Measurements from ENCODE around the gene TXLNB.
"Not testable (repeated sequence)": the region's sequence is repeated elsewhere in the genome, so short reads cannot be mapped to it uniquely, and the experiment has no call there.

TXLNB gene

DNA sequence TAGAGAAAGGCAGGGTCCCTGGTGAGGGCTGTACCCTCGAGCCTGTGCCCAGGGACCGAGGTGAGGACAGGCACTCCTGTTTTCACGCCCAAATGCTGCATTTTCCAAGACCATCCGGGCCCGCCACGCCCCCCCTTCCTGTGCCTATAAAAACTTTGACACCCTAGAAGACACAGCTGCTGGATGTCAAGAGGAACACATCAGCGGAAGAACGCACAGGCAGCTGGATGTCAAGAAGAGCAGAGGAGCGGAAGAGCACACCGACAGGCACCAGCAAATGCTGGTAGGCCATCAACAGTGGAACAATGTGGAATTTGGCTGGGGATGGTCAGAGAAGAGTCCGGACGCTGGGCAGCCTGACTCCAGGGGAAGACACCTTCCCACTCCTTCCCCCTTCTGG lies 56.1 kb downstream of the TXLNB start:
- DNase-seq (ENCODE audit: low spot score), result no peak

DNA sequence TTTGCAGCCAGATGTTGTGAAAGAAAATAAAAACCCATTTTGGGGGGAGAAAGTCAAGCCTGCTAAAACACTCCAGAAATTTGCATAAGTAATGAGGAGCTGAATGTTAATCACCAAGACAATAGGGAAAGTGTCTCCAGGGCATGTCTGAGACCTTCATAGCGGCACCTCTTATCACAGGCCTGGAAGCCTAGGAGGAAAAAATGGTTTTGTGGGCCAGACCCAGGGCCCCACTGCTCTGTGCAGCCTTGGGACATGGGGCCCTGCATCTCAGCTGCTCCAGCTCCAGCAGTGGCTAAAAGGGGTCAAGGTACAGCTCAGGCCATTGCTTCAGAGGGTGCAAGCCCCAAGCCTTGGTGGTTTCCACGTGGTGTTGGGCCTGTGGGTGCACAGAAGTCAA lies 57.6 kb downstream of the TXLNB start:
- DNase-seq (ENCODE audit: low spot score), result not testable (repeated sequence)

DNA sequence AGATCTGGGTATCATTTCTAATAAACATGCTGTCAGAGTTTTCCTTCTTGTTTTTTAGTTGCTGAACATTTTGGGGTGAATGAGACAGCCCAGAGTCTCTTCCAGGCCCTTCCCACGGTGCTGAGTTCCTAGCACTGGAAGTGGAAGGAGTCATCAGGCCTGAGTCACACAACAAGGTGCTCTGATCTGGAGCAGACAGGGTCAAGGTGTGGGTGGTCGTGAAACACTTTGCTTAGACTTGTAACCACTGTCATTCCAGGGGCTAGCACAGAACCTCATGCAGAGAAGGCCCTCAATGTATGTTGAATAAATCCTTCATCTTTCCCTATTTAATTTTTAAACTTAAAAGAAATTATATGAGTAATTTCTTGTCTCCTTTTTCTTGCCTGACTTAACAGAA lies 60.6 kb downstream of the TXLNB start:
- DNase-seq (ENCODE audit: low spot score), result no peak

GRCh38 chr6:139230391-139230840 lies 61.4 kb downstream of the TXLNB start:
- peak; percentile 42 for DNase-seq (ENCODE audit: low spot score)

DNA sequence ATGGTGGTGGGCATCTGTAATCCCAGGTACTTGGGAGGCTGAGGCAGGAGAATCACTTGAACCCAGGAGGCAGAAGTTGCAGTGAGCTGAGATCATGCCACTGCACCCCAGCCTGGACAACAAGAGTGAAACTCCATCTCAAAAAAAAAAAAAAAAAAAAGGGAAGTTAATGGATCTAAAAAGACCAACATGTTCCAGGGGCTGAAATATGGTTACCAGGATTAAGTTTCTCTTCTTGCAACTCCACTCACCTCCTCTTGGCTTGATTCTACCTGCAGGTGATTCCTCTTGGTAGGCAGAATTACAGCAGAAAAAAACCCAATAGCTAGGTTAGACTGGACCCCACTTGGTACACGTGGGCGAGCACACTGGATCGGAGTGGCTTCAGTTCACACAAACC lies 63.4 kb downstream of the TXLNB start:
- not testable (repeated sequence) for DNase-seq (ENCODE audit: low spot score)

- no peak for DNase-seq (ENCODE audit: low spot score)
These were observed 72.1 kb downstream of the TXLNB start for GRCh38 chr6:139219746-139220145.

- peak; percentile 84 for DNase-seq (ENCODE audit: low spot score)
These were observed 72.5 kb downstream of the TXLNB start for GRCh38 chr6:139219271-139219729.

GRCh38 chr6:139212460-139212859 lies 79.3 kb downstream of the TXLNB start:
- not testable (repeated sequence) for DNase-seq (ENCODE audit: low spot score)

GRCh38 chr6:139210766-139211165 lies 81.0 kb downstream of the TXLNB start:
- DNase-seq (ENCODE audit: low spot score), result not testable (repeated sequence)

- no peak for DNase-seq (ENCODE audit: low spot score)
These were observed 86.0 kb downstream of the TXLNB start for GRCh38 chr6:139205843-139206242.

GRCh38 chr6:139204978-139205377 lies 86.8 kb downstream of the TXLNB start:
- no peak for DNase-seq (ENCODE audit: low spot score)

DNA sequence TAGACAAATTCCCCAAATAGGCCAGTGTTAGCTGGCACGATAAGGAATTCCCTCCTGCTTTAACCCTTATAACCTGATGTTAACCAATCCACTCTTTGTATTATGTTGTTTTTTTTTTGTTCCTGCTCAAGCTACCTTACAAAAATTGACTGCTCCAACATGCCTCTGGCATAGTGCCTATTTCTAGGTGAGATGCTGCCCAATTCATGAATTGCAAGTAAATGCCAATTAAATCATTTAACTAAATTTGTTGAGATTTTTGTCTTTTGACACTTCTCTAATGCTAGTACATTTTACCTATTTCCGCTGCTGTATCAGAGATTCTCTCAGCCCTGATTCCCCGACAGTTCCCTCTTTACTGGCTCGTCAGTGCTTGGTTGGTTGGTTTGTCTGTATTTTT lies 90.4 kb downstream of the TXLNB start:
- no peak for DNase-seq (ENCODE audit: low spot score)

DNA sequence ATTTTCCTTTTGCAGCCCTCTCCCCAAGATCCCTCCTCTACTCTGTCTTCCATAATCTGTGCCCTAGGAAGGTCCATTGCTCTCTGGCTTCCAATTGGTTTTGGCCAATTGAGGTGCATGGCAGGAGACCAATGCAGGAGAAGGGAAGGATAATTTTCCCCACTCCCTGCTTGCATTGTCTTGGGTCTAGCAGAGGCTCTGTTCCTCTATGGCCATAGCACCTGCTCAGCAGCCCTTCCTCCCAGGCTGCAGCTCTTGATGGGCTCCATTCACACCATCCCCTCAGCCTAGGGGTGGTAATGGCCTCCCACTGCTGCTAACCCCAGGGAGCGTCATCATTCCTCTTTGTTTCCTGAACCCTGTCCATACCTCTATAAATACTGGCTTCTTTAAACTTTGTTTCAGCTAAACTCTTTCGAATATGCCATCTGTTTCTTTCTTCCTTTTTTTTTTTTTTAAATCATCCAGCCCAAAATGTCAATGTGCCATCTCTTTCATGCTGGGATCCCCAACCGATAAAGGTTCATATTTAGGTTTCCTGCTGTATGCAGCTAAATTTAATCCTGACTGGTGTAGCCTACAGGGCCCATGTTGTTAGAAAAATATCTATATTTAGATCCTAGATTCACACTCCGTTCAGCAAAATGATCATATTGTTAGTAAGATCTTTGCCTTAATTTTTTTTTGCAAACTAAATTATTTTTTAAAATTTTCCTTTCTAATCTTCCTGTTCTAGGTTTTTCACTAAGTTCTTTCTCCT lies 93.1 kb downstream of the TXLNB start:
- DNase-seq (ENCODE audit: low spot score), result no peak

- DNase-seq (ENCODE audit: low spot score), result no peak
These were observed 97.1 kb downstream of the TXLNB start for GRCh38 chr6:139194740-139195139.
